PFSK-1 (cell line): ENCODE measurements around the gene JSRP1.

Source experiments
- FOXP2 ChIP-seq: optimal IDR thresholded peaks from 2 replicates; pipeline ENCODE3; 2011; ENCODE audit warnings: borderline replicate concordance, control low read depth, inconsistent platforms; ENCODE audit not compliant: insufficient read depth; ENCODE audit errors: extremely low read length, extremely low read depth
- POLR2AphosphoS5 ChIP-seq: IDR thresholded peaks from 2 replicates; pipeline ENCODE4 v1.6.1; 2012; ENCODE audit warnings: low read depth, mild to moderate bottlenecking, control low read depth, low read length, moderate library complexity
- SIN3A ChIP-seq: IDR thresholded peaks from 2 replicates; pipeline ENCODE4 v1.6.1; 2012; ENCODE audit warnings: mild to moderate bottlenecking, low read length, moderate library complexity, borderline replicate concordance; ENCODE audit not compliant: insufficient read depth
- TAF1 ChIP-seq: IDR thresholded peaks from 2 replicates; pipeline ENCODE4 v1.6.1; 2012; ENCODE audit warnings: low read length, control low read depth, borderline replicate concordance; ENCODE audit not compliant: insufficient read depth
- TF ChIP-seq, protein P1 (sequence below), 2 experiments: IDR thresholded peaks; 2 replicates each; pipeline versions ENCODE4 v1.6.1 to v1.8.0; 2011 to 2012; ENCODE audit warnings: low read depth in 2 of 2, low read length in 2 of 2, control low read depth in 1 of 2, inconsistent platforms in 1 of 2, mild to moderate bottlenecking in 1 of 2, moderate library complexity in 1 of 2; ENCODE audit not compliant: insufficient read depth in 1 of 2

DNA sequence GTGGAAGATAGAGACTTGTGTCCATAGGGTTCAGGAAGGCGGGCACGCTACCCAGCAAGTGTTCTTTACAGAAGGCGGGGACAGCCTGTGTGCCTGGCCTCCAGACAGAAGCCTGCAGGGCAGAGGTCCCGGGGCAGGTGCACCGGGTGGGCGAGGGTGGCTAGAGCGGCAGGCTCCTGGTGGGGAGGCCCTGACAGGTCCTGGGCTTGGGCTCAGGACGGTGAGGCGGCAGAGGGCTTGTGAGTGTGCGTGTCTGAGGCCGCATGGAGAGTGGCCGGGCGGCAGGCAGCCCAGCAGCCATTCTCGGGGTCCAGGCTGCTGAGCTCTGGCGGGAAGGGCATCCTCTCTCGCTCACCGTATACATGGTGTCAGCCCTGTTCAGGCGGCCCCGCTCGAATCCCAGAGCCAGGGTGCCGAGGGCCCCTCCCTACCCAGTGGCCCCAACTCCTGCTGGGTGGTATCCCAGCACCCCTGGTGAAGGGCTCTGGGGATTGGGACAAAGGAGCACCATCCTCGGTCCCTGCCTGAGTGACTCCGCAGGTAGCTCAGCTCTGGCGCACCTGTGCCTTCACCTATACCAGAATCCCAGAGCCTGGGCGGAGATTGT is 10.1 kb downstream of the JSRP1 start:
- TF ChIP-seq SIN3A, result no peak
- no peak for TF ChIP-seq POLR2AphosphoS5
- TF ChIP-seq TAF1, result no peak
- TF ChIP-seq, protein P1, sequence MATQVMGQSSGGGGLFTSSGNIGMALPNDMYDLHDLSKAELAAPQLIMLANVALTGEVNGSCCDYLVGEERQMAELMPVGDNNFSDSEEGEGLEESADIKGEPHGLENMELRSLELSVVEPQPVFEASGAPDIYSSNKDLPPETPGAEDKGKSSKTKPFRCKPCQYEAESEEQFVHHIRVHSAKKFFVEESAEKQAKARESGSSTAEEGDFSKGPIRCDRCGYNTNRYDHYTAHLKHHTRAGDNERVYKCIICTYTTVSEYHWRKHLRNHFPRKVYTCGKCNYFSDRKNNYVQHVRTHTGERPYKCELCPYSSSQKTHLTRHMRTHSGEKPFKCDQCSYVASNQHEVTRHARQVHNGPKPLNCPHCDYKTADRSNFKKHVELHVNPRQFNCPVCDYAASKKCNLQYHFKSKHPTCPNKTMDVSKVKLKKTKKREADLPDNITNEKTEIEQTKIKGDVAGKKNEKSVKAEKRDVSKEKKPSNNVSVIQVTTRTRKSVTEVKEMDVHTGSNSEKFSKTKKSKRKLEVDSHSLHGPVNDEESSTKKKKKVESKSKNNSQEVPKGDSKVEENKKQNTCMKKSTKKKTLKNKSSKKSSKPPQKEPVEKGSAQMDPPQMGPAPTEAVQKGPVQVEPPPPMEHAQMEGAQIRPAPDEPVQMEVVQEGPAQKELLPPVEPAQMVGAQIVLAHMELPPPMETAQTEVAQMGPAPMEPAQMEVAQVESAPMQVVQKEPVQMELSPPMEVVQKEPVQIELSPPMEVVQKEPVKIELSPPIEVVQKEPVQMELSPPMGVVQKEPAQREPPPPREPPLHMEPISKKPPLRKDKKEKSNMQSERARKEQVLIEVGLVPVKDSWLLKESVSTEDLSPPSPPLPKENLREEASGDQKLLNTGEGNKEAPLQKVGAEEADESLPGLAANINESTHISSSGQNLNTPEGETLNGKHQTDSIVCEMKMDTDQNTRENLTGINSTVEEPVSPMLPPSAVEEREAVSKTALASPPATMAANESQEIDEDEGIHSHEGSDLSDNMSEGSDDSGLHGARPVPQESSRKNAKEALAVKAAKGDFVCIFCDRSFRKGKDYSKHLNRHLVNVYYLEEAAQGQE (IDR thresholded peaks at IDR 0.05; ENCODE audit: insufficient read depth in 1 of 2, low read depth in 2 of 2, low read length in 2 of 2), result no peak
- TF ChIP-seq FOXP2, result no peak
